HepG2 (cell line): ENCODE data around the gene ACAA2. TPM values are rescaled to one million over a fixed set of nuclear protein-coding genes. Genes with fewer than 3 reads are reported as not detected.
A peak's percentile ranks its signal among the peaks of the same experiment; 100 is the strongest.

Experiments used
- ARID5B ChIP-seq: IDR thresholded peaks from 2 replicates; pipeline ENCODE4 v1.4.0; 2020; ENCODE audit warnings: mild to moderate bottlenecking, missing genetic modification reagents
- CTCF ChIP-seq: sonication (generic); formaldehyde crosslinking; IDR thresholded peaks from 2 replicates; pipeline ENCODE4 v1.5.0; 2020; ENCODE audit warnings: mild to moderate bottlenecking, missing genetic modification reagents, moderate library complexity
- ETV5 ChIP-seq: IDR thresholded peaks from 2 replicates; pipeline ENCODE4 v1.6.1; 2018; ENCODE audit warnings: missing biosample characterization, missing genetic modification reagents, inconsistent platforms, borderline replicate concordance
- ISL2 ChIP-seq: sonication (generic); formaldehyde crosslinking; IDR thresholded peaks from 2 replicates; pipeline ENCODE4 v1.5.0; 2020; ENCODE audit warnings: missing genetic modification reagents
- MTA1 ChIP-seq: sonication (generic); formaldehyde crosslinking; IDR thresholded peaks from 2 replicates; pipeline ENCODE4 v1.4.0; 2020; ENCODE audit warnings: missing genetic modification reagents, mild to moderate bottlenecking, borderline replicate concordance
- PLSCR1 ChIP-seq: sonication (generic); formaldehyde crosslinking; IDR thresholded peaks from 2 replicates; pipeline ENCODE4 v1.5.0; 2020; ENCODE audit warnings: missing genetic modification reagents, mild to moderate bottlenecking, borderline replicate concordance
- PRDM15 ChIP-seq: sonication (generic); formaldehyde crosslinking; IDR thresholded peaks from 2 replicates; pipeline ENCODE4 v1.4.0; 2020; ENCODE audit warnings: missing genetic modification reagents
- RELA ChIP-seq: sonication (generic); formaldehyde crosslinking; IDR thresholded peaks from 2 replicates; pipeline ENCODE4 v1.4.0; 2020; ENCODE audit warnings: missing genetic modification reagents
- SRF ChIP-seq: IDR thresholded peaks from 2 replicates; pipeline ENCODE4 v1.6.1; 2011; ENCODE audit warnings: mild to moderate bottlenecking, low read depth, low read length, moderate library complexity
- STAT6 ChIP-seq: sonication (generic); formaldehyde crosslinking; IDR thresholded peaks from 2 replicates; pipeline ENCODE4 v1.4.0; 2020; ENCODE audit warnings: missing genetic modification reagents, mild to moderate bottlenecking, borderline replicate concordance
- TBP ChIP-seq: sonication (generic); formaldehyde crosslinking; IDR thresholded peaks from 2 replicates; pipeline ENCODE4 v1.5.0; 2020; ENCODE audit warnings: missing genetic modification reagents
- YEATS2 ChIP-seq: sonication (generic); formaldehyde crosslinking; IDR thresholded peaks from 2 replicates; pipeline ENCODE4 v1.4.0; 2020; ENCODE audit warnings: missing genetic modification reagents, borderline replicate concordance
- ZNF205 ChIP-seq: IDR thresholded peaks from 2 replicates; pipeline ENCODE4 v1.6.1; 2018; ENCODE audit warnings: missing biosample characterization, missing genetic modification reagents
- ZNF432 ChIP-seq: sonication (generic); formaldehyde crosslinking; IDR thresholded peaks from 2 replicates; pipeline ENCODE4 v1.5.0; 2020; ENCODE audit warnings: missing genetic modification reagents, mild to moderate bottlenecking, borderline replicate concordance
- ZNF549 ChIP-seq: sonication (generic); formaldehyde crosslinking; IDR thresholded peaks from 2 replicates; pipeline ENCODE4 v1.5.0; 2020; ENCODE audit warnings: missing genetic modification reagents
- ZNF781 ChIP-seq: sonication (generic); formaldehyde crosslinking; IDR thresholded peaks from 2 replicates; pipeline ENCODE4 v1.5.1; 2020; ENCODE audit warnings: borderline replicate concordance, mild to moderate bottlenecking, missing genetic modification reagents; ENCODE audit errors: not compliant biosample characterization
- polyA plus RNA-seq, 8 experiments: library from polyadenylated mRNA; depleted of rRNA in 3 of 8; stranded (reverse) in 7 of 8; unstranded in 1 of 8; fragments of >200 nt; fragmentation: Illumina TruSeq in 4 of 8; extraction: Trizol in 4 of 8; gene quantifications; 2 replicates each; pipeline versions ENCODE4 v1.2.1 to v1.2.3, GENCODE V29; 2011 to 2016; ENCODE audit warnings: low read depth in 4 of 8, missing spikeins in 1 of 8, mixed read lengths in 1 of 8; ENCODE audit not compliant: insufficient read depth in 1 of 8
- total RNA-seq, 5 experiments: library from RNA; depleted of rRNA; stranded (reverse); fragments of >200 nt; fragmentation: Illumina TruSeq; extraction: Trizol; gene quantifications; 2 replicates each; pipeline ENCODE4 v1.2.3, GENCODE V29; 2016; ENCODE audit warnings: low read depth in 1 of 5

The ACAA2 gene
- total and polyA plus RNA-seq, 2 of the 13 experiments (the other 11 are each of a cell fraction or from before 2014, with no cell fraction given), result 51.6 to 182 TPM

- 0 out of 2 replicates have a peak, but pooled peaks have one; percentile 9 for TF ChIP-seq ARID5B (CRISPR knock-in tag)
- 0 out of 2 replicates have a peak, but pooled peaks have one; percentile 44 for TF ChIP-seq ZNF205 (CRISPR knock-in tag)
- TF ChIP-seq PRDM15 (CRISPR knock-in tag), result no peak
- TF ChIP-seq STAT6 (CRISPR knock-in tag), result no peak
- TF ChIP-seq ISL2 (CRISPR knock-in tag), result no peak
- TF ChIP-seq YEATS2 (CRISPR knock-in tag), result peak; percentile 23; the same call in 1 of the 2 replicates
- TF ChIP-seq ZNF549 (CRISPR knock-in tag), result no peak
- no peak for TF ChIP-seq TBP
- no peak for TF ChIP-seq PLSCR1 (CRISPR knock-in tag)
- no peak for TF ChIP-seq RELA (CRISPR knock-in tag)
- TF ChIP-seq ZNF781 (CRISPR knock-in tag), result no peak
- no peak for TF ChIP-seq ZNF432 (CRISPR knock-in tag)
- no peak for TF ChIP-seq ETV5
- no peak for TF ChIP-seq SRF
- no peak for TF ChIP-seq MTA1 (CRISPR knock-in tag)
- peak; percentile 88 for TF ChIP-seq CTCF
These were observed 45.1 kb upstream of the ACAA2 start (continued) for GRCh38 chr18:49858309-49859020.
